Neural progenitor cell (in vitro differentiated cells): ENCODE measurements around the gene HBS1L. TPM values are rescaled to one million over a fixed set of nuclear protein-coding genes. Genes with fewer than 3 reads are reported as not detected.

Experiments
- DNase-seq: peaks from one replicate; pipeline ENCODE4 v3.0.0-alpha.2; 2016; ENCODE audit warnings: low spot score
- H2AFZ ChIP-seq: fragments of 200-600 bp; sonication (generic); replicated peaks from 2 replicates; pipeline ENCODE4 v1.6.1; 2016; ENCODE audit warnings: antibody characterized with exemption
- H3F3A ChIP-seq: fragments of 200-600 bp; sonication (generic); 2 replicates; pipeline ENCODE4 v1.6.1; 2016; ENCODE audit warnings: antibody characterized with exemption, low read depth
- H3K27ac ChIP-seq: fragments of 200-600 bp; sonication (generic); 2 replicates; pipeline ENCODE4 v1.5.1; 2016; ENCODE audit warnings: mild to moderate bottlenecking
- H3K27me3 ChIP-seq: fragments of 200-600 bp; sonication (generic); 2 replicates; pipeline ENCODE4 v1.6.1; 2016; ENCODE audit warnings: mild to moderate bottlenecking, moderate library complexity
- H3K36me3 ChIP-seq: fragments of 200-600 bp; sonication (generic); 2 replicates; pipeline ENCODE4 v1.5.1; 2016
- H3K4me1 ChIP-seq: fragments of 200-600 bp; sonication (generic); 2 replicates; pipeline ENCODE4 v1.6.1; 2016; ENCODE audit warnings: mixed run types
- H3K4me2 ChIP-seq: fragments of 200-600 bp; sonication (generic); 2 replicates; pipeline ENCODE4 v1.6.1; 2016
- H3K4me3 ChIP-seq: fragments of 200-600 bp; sonication (generic); 2 replicates; pipeline ENCODE4 v1.5.1; 2016
- H3K79me2 ChIP-seq: fragments of 200-600 bp; sonication (generic); 2 replicates; pipeline ENCODE4 v1.6.1; 2016; ENCODE audit warnings: low read depth
- H3K9ac ChIP-seq: fragments of 200-600 bp; sonication (generic); 2 replicates; pipeline ENCODE4 v1.6.1; 2016
- H3K9me3 ChIP-seq: fragments of 200-600 bp; sonication (generic); 2 replicates; pipeline ENCODE4 v1.5.1; 2016; ENCODE audit warnings: low read depth
- H4K20me1 ChIP-seq: fragments of 200-600 bp; sonication (generic); 2 replicates; pipeline ENCODE4 v1.6.1; 2016; ENCODE audit warnings: low read depth
- H3K27ac Mint-ChIP-seq: 3 replicates; pipeline ENCODE4 v1.8.0; 2021; ENCODE audit warnings: mixed read lengths
- H3K27me3 Mint-ChIP-seq: 2 replicates; pipeline ENCODE4 v1.8.0; 2022; ENCODE audit warnings: low read depth, mild to moderate bottlenecking, inconsistent platforms, moderate library complexity, mixed read lengths; ENCODE audit not compliant: insufficient read depth
- H3K36me3 Mint-ChIP-seq: 3 replicates; pipeline ENCODE4 v1.8.0; 2021; ENCODE audit warnings: mixed read lengths
- H3K4me1 Mint-ChIP-seq: 3 replicates; pipeline ENCODE4 v1.8.0; 2021; ENCODE audit warnings: mixed read lengths
- H3K4me3 Mint-ChIP-seq: 3 replicates; pipeline ENCODE4 v1.8.0; 2021; ENCODE audit warnings: mild to moderate bottlenecking, moderate library complexity, mixed read lengths
- H3K9me3 Mint-ChIP-seq: 3 replicates; pipeline ENCODE4 v1.8.0; 2020; ENCODE audit warnings: mixed read lengths
- CTCF ChIP-seq: fragments of 200-600 bp; sonication (generic); IDR thresholded peaks from 2 replicates; pipeline ENCODE4 v1.5.1; 2017; ENCODE audit warnings: antibody characterized with exemption, mild to moderate bottlenecking
- EZH2 ChIP-seq: fragments of 200-600 bp; sonication (generic); IDR thresholded peaks from 2 replicates; pipeline ENCODE4 v1.6.1; 2017; ENCODE audit warnings: antibody characterized with exemption, mild to moderate bottlenecking, moderate library complexity
- EZH2phosphoT487 ChIP-seq: fragments of 200-600 bp; sonication (generic); IDR thresholded peaks from 2 replicates; pipeline ENCODE4 v1.6.1; 2017; ENCODE audit warnings: antibody characterized with exemption
- total RNA-seq: library from RNA; depleted of rRNA; stranded (reverse); fragments of >200 nt; gene quantifications from 2 replicates; pipeline ENCODE4 v1.2.3, GENCODE V29; 2015; ENCODE audit warnings: low replicate concordance

HBS1L gene
- total RNA-seq, 1 donor from 2014 or later, result 215 TPM

GRCh38 chr6:135033238-135033637 lies 21.4 kb downstream of the HBS1L start:
- H3K9ac ChIP-seq, result no peak overlapping the region
- H3K36me3 Mint-ChIP-seq, result peaks cover 13% of the 10 kb centered on the region
- no peaks in the 10 kb centered on the region for H3K27me3 Mint-ChIP-seq
- no peak overlapping the region for H3K4me3 Mint-ChIP-seq
- no peak overlapping the region for H3K4me2 ChIP-seq
- no peak overlapping the region for H3K4me3 ChIP-seq
- H3K79me2 ChIP-seq, result peaks cover 14% of the 10 kb centered on the region
- H3K27ac Mint-ChIP-seq, result no peak overlapping the region
- TF ChIP-seq EZH2phosphoT487 (no peak), CTCF (no peak), EZH2 (no peak)
- peaks cover 7% of the 10 kb centered on the region for H3K36me3 ChIP-seq
- H3K27me3 ChIP-seq, result no peaks in the 10 kb centered on the region
- H3K9me3 ChIP-seq, result no peaks in the 10 kb centered on the region
- H3K4me1 ChIP-seq, result no peaks in the 10 kb centered on the region
- no peaks in the 10 kb centered on the region for H4K20me1 ChIP-seq
- no peaks in the 10 kb centered on the region for H3K4me1 Mint-ChIP-seq
- H2AFZ ChIP-seq, result no peak overlapping the region
- H3F3A ChIP-seq, result peaks cover 6% of the 10 kb centered on the region
- H3K27ac ChIP-seq, result no peak overlapping the region
- no peak for DNase-seq
- H3K9me3 Mint-ChIP-seq, result no peaks in the 10 kb centered on the region

- H3K4me3 ChIP-seq, result no peak overlapping the region
- H3K36me3 Mint-ChIP-seq, result peaks cover 8% of the 10 kb centered on the region
- H3K4me1 Mint-ChIP-seq, result peaks cover 5% of the 10 kb centered on the region
- peaks cover 10% of the 10 kb centered on the region for H3K4me1 ChIP-seq
- H3K27me3 Mint-ChIP-seq, result no peaks in the 10 kb centered on the region
- no peak overlapping the region for H3K4me2 ChIP-seq
- no peaks in the 10 kb centered on the region for H3K9me3 ChIP-seq
- peaks cover 19% of the 10 kb centered on the region for H3K79me2 ChIP-seq
- H4K20me1 ChIP-seq, result peaks cover under 1% of the 10 kb centered on the region
- peaks cover under 1% of the 10 kb centered on the region for H3K36me3 ChIP-seq
- H3K27me3 ChIP-seq, result no peaks in the 10 kb centered on the region
- no peak overlapping the region for H3K9ac ChIP-seq
- H3K9me3 Mint-ChIP-seq, result no peaks in the 10 kb centered on the region
- H3K4me3 Mint-ChIP-seq, result no peak overlapping the region
- H3K27ac ChIP-seq, result no peak overlapping the region
- TF ChIP-seq EZH2 (no peak), EZH2phosphoT487 (no peak), CTCF (no peak)
- no peak overlapping the region for H2AFZ ChIP-seq
- H3F3A ChIP-seq, result peaks cover 12% of the 10 kb centered on the region
- no peak overlapping the region for H3K27ac Mint-ChIP-seq
- no peak for DNase-seq
These were observed 24.0 kb downstream of the HBS1L start for GRCh38 chr6:135030532-135031178.

- Histone ChIP-seq H3K4me1 (peaks cover 16% of the 10 kb centered on the region), H4K20me1 (peaks cover 7% of the 10 kb centered on the region), H3K27ac (no peak overlapping the region), H3F3A (peaks cover 18% of the 10 kb centered on the region), H3K9me3 (no peaks in the 10 kb centered on the region), H3K36me3 (peaks cover 4% of the 10 kb centered on the region), H2AFZ (no peak overlapping the region), H3K27me3 (no peaks in the 10 kb centered on the region), H3K4me3 (no peak overlapping the region), H3K79me2 (peaks cover 24% of the 10 kb centered on the region), H3K4me2 (no peak overlapping the region), H3K9ac (no peak overlapping the region)
- Mint-ChIP-seq H3K4me3 (no peak overlapping the region), H3K4me1 (peaks cover 10% of the 10 kb centered on the region), H3K9me3 (no peaks in the 10 kb centered on the region), H3K27me3 (no peaks in the 10 kb centered on the region), H3K36me3 (peaks cover 8% of the 10 kb centered on the region), H3K27ac (no peak overlapping the region)
- DNase-seq, result no peak
- TF ChIP-seq EZH2 (no peak), EZH2phosphoT487 (no peak), CTCF (no peak)
These were observed 24.6 kb downstream of the HBS1L start for GRCh38 chr6:135030056-135030473.
